Midbrain (tissue), 1 donor: ENCODE data around the gene TRPM1.
"Not testable (repeated sequence)": the region's sequence is repeated elsewhere in the genome, so short reads cannot be mapped to it uniquely, and the experiment has no call there.

Source experiments
- DNase-seq: peaks from one replicate; lab custom pipeline; 2025; lab: John Stamatoyannopoulos, UW

TRPM1 gene

GRCh38 chr15:31116423-31117030, 15.0 kb upstream of the TRPM1 start:
- DNase-seq: no peak

GRCh38 chr15:31111091-31111647, 9.6 kb upstream of the TRPM1 start:
- no peak for DNase-seq

- DNase-seq: no peak
Observed at GRCh38 chr15:31108836-31109235, 7.3 kb upstream of the TRPM1 start.

GRCh38 chr15:31106495-31107300, 5.2 kb upstream of the TRPM1 start:
- no peak for DNase-seq

GRCh38 chr15:31104003-31104402, 2.5 kb upstream of the TRPM1 start:
- no peak for DNase-seq

- no peak for DNase-seq
Observed at GRCh38 chr15:31102374-31103342, 1.1 kb upstream of the TRPM1 start.

GRCh38 chr15:31102039-31102321, 455 bp upstream of the TRPM1 start:
- no peak for DNase-seq

- DNase-seq: no peak
Observed at GRCh38 chr15:31100738-31101137, 787 bp downstream of the TRPM1 start.

- DNase-seq: no peak
Observed at GRCh38 chr15:31098953-31099740, 2.4 kb downstream of the TRPM1 start.

- DNase-seq: no peak
Observed at GRCh38 chr15:31098491-31098917, 3.0 kb downstream of the TRPM1 start.

GRCh38 chr15:31096563-31096962, 5.0 kb downstream of the TRPM1 start:
- no peak for DNase-seq

GRCh38 chr15:31091481-31091880, 10.0 kb downstream of the TRPM1 start:
- no peak for DNase-seq

GRCh38 chr15:31090766-31091165, 10.8 kb downstream of the TRPM1 start:
- DNase-seq: no peak

- no peak for DNase-seq
Observed at GRCh38 chr15:31089368-31090047, 12.0 kb downstream of the TRPM1 start.

- no peak for DNase-seq
Observed at GRCh38 chr15:31088672-31089367, 12.7 kb downstream of the TRPM1 start.

GRCh38 chr15:31088041-31088440, 13.5 kb downstream of the TRPM1 start:
- DNase-seq: not testable (repeated sequence)

- no peak for DNase-seq
Observed at GRCh38 chr15:31086344-31086743, 15.2 kb downstream of the TRPM1 start.

GRCh38 chr15:31085359-31085758, 16.2 kb downstream of the TRPM1 start:
- no peak for DNase-seq

GRCh38 chr15:31084176-31084575, 17.3 kb downstream of the TRPM1 start:
- no peak for DNase-seq

GRCh38 chr15:31083370-31083780, 18.1 kb downstream of the TRPM1 start:
- DNase-seq: no peak
